Right cardiac atrium (tissue), 5 donors: Measurements from ENCODE around the gene GLB1L. TPM values are rescaled to one million over a fixed set of nuclear protein-coding genes. Genes with fewer than 3 reads are reported as not detected.
A peak's percentile ranks its signal among the peaks of the same experiment; 100 is the strongest.

ENCODE experiments used
- ATAC-seq, 2 donors: fragments of 200-7000 bp; cut with Tn5 transposase; one replicate each; pipeline versions ENCODE4 v1.8.0 to v1.9.1; 2020; ENCODE audit warnings: moderate library complexity in 2 of 2, mild to moderate bottlenecking in 1 of 2
- DNase-seq, 3 donors: peaks; one replicate each; pipeline ENCODE4 v3.0.0-alpha.2; 2020
- H3K27ac ChIP-seq: one replicate; pipeline ENCODE4 v1.5.1; 2013; ENCODE audit warnings: mild to moderate bottlenecking, low read length, control low read depth, moderate library complexity
- H3K27me3 ChIP-seq: one replicate; pipeline ENCODE4 v1.6.1; 2013; ENCODE audit not compliant: control insufficient read depth, insufficient read depth
- H3K4me1 ChIP-seq: one replicate; pipeline ENCODE4 v1.6.1; 2013; ENCODE audit warnings: low read length; ENCODE audit not compliant: control insufficient read depth, insufficient read depth
- H3K4me3 ChIP-seq: one replicate; pipeline ENCODE4 v1.5.1; 2013; ENCODE audit warnings: low read length, control low read depth
- H3K9me3 ChIP-seq: one replicate; pipeline ENCODE4 v1.6.1; 2013; ENCODE audit warnings: low read length; ENCODE audit not compliant: control insufficient read depth
- WGBS: extraction: QIAGEN DNeasy Blood & Tissue Kit; methylation state at CpG from one replicate; pipeline ENCODE4 v1.1.7; 2013; 5-methylcytosine and 5-hydroxymethylcytosine counted together
- intact Hi-C, 4 donors: fragments of 100-400 bp; cut with DNase I; formaldehyde crosslinking; loops; one replicate each; pipeline versions ENCODE4 v1.11.0 to v1.14.0; 2022 to 2023
- polyA plus RNA-seq: library from polyadenylated mRNA; stranded (reverse); fragments of 200-250 nt; gene quantifications from one replicate; pipeline ENCODE4 v1.2.3, GENCODE V29; 2013
- total RNA-seq, 4 donors: library from RNA; stranded (reverse); fragmentation: NEBNext Ultra II Directional; extraction: Animal tissue kit (Norgen Biotek cat#: 25700); gene quantifications; one replicate each; pipeline ENCODE4 v1.2.1, GENCODE V29; 2021
- donor health status: healthy with polysubstance abuse.
- donor health status: DM: no; HTN: yes; CAD: no.
- donor health status: DM: no; HTN: no; CAD: no.
- donor health status: DM: no; HTN: yes; CAD: no; lungs with severe emphysema.
- donor health status: DM: yes; HTN: yes; CAD: no.

The GLB1L gene
- total and polyA plus RNA-seq, 5 donors: 2.7 to 3.8 (median 3.1) TPM

DNA sequence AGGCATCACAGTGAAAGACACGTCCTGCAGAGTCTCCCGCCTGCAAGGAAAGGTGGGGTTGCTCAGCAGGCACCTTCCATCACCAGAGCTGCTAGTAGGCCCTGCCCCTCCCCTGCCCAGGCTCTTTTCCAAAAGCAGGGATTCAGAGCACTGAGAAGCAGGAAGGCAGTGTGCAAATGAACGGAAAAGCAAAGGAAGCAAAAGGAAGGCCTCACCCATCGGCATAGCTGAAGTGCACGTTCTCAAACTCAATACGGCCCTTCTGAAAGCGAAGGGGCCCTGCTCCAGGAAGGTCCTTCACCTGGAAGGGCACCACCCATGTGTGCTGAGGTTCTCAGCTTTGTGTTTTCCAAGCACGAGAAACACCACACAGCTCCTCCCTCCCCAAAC, 32.2 kb downstream of the GLB1L start:
- Histone ChIP-seq H3K27me3 (no peaks in the 10 kb centered on the region), H3K4me1 (peaks cover 3% of the 10 kb centered on the region), H3K9me3 (no peaks in the 10 kb centered on the region), H3K27ac (no peak overlapping the region), H3K4me3 (no peak overlapping the region)
- intact Hi-C loops: loop anchor here in 1 of 4 donors (5.0 kb wide), 1 partner anchor 36 kb away; the partner anchor contains the start of genes CNPPD1 and RETREG2
- no peak for DNase-seq
- 83% methylated on average over 8 of the region's 8 CpGs for WGBS
- no peak for ATAC-seq

DNA sequence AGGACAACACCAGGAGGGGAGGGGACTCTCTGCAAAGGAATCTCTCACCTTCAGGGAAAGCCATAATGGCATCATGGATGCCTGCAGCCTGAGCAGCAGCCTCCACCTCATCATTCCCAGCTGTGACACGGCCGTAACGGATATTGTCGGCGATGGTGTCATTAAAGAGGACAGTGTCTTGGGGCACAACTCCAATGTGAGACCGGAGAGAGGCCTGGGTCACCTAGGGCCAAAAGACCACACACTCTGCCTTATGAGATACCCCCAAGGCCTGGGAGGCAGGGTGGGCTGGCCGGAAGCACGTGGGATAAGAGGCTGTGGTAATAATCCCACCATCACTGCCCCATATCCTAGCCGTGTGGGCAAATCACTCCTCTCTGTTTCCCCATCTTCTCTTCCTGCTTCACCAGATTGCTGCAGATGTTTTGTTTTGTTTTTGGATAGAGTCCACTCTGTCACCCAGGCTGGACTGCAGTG, 34.3 kb downstream of the GLB1L start:
- no peaks in the 10 kb centered on the region for H3K27me3 ChIP-seq
- WGBS: 84% methylated on average over 9 of the region's 9 CpGs
- intact Hi-C loops: loop anchor here in 1 of 4 donors (5.0 kb wide), 1 partner anchor 34 kb away; the partner anchor contains the start of genes CNPPD1 and RETREG2
- no peak overlapping the region for H3K27ac ChIP-seq
- ATAC-seq: no peak
- peaks cover 10% of the 10 kb centered on the region for H3K4me1 ChIP-seq
- H3K9me3 ChIP-seq: no peaks in the 10 kb centered on the region
- no peak overlapping the region for H3K4me3 ChIP-seq
- peak in 1 of 3 donors; percentile 41 for DNase-seq

DNA sequence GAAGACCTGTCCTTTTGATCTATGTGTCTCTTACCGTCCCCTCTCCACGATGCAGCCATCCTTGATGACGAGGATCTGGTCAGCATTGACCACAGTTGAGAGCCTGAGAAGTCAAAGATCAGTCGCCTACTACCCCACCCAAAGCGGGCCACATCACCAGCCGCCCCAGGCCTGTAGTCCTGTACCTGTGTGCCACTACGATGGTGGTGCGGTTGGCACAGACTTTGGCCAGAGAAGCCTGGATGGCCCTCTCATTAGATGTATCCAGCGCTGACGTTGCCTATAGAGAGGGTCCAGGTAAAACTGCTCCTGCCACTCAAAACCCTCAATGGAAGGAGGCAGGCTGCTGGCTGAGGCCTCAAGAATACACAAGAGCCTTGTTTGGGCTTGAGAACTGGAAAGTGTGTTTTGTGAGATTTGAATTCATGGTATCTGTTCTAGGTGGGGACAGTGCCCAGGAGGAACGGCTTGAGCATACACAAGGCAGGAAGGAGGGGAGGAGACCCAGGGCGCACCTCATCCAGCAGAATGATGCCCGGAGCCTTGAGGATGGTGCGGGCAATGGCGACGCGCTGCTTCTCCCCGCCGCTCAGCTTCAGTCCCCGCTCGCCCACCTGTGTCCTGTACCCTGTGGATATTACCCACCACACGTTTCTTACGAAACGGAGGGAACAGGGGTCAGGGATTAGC, 34.9 kb downstream of the GLB1L start:
- intact Hi-C loops: loop anchor here in 1 of 4 donors (5.0 kb wide), 1 partner anchor 33 kb away; the partner anchor contains the start of genes CNPPD1 and RETREG2
- no peak for ATAC-seq
- Histone ChIP-seq H3K4me1 (peaks cover 10% of the 10 kb centered on the region), H3K27me3 (no peaks in the 10 kb centered on the region), H3K9me3 (no peaks in the 10 kb centered on the region), H3K4me3 (no peak overlapping the region), H3K27ac (no peak overlapping the region)
- 92% methylated on average over 24 of the region's 24 CpGs for WGBS
- peak in 2 of 3 donors; percentile 32 to 56 for DNase-seq

DNA sequence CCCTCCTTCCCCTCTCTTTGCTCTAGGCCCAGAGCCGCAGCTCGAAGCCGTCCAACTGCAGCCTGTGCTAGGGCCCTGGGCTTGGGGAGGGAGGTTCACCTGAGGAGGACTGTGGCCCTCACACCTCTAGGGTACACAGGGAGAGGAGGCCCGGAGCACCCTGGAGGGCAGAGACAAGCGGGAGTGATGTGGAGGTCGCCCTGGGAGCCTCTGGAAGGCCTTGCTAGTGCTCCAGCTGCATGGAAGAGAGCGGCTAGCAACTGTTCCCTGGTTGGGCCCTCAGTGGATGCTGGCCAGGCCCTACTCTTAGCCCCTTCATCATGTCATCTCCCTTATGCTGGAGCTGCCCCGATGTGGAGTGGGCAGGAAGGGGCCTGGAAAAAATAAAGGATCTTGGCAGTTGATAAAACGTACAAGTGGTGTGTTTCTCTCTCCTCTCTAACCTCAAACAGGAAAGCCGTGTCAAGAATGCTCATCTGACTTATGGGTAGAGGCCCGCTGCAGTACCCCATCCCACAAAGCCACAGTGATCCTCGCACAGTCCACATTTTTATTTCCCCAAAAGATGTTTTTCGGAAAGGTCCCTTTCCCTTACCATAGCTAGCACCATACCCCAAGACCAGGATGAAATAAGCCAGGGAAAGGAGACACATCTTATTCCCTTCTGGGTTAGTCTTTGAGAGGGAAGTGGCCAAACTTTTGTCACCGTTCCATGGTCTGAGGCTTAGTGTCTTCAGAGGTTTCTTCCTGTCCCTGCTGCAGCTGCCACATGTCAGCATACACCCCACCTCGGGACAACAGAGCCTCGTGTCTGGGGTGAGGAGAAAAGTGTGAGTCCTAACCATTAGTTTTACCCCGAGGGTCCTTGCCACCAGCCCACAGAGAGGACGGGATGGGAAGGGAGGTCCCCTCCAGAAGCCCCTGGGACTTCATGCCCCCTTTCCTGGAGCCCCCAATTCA, 35.7 kb downstream of the GLB1L start:
- DNase-seq: peak in 1 of 3 donors; percentile 44
- ATAC-seq: no peak
- intact Hi-C loops: loop anchor here in 2 of 4 donors (5.0 kb wide), 2 partner anchors 32 to 37 kb away; partner anchors contain the start of genes CNPPD1 (in 1 of the 2), RETREG2 (in 1 of the 2) and SLC23A3 (in 1 of the 2)
- H3K4me3 ChIP-seq: no peak overlapping the region
- 74% methylated on average over 18 of the region's 18 CpGs for WGBS
- H3K27me3 ChIP-seq: no peaks in the 10 kb centered on the region
- H3K9me3 ChIP-seq: no peaks in the 10 kb centered on the region
- peaks cover 10% of the 10 kb centered on the region for H3K4me1 ChIP-seq
- no peak overlapping the region for H3K27ac ChIP-seq

DNA sequence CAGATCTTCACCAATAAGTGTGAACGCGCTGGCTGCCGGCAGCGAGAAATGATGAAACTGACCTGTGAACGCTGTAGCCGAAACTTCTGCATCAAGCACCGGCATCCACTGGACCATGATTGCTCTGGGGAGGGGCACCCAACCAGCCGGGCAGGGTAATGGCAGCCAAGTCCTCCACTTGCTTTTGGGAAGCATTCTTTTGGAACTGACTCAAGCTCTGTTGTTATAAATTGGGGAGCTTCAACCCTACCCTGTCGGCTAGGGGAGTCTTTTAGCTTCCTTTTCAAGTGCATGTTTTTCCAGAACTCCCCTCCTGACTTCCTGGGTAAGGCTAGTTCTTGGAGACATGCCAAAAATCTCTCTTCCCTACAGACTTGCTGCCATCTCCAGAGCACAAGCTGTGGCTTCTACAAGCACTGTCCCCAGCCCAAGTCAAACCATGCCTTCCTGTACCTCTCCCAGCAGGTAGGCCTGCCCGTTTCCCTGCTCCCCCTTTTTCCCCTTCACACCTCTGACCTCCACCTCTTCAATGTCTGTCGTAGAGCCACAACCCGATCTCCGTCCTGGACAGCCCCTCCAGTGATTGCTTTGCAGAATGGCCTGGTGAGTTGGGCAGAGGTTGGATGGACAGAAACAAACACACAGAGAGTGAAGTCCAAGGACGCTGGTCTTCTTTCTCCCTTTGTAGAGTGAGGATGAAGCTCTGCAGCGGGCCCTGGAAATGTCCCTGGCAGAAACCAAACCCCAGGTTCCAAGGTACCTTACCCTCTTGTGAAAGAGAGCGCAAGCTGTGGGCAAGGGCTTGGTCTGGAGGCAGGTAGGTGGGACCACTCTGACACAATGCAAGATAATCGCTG, 37.1 kb downstream of the GLB1L start:
- Histone ChIP-seq H3K27ac (peak overlapping the region; percentile 82), H3K27me3 (no peaks in the 10 kb centered on the region), H3K4me3 (no peak overlapping the region), H3K4me1 (peaks cover 10% of the 10 kb centered on the region), H3K9me3 (no peaks in the 10 kb centered on the region)
- intact Hi-C loops: loop anchor here in 1 of 4 donors (5.0 kb wide), 1 partner anchor 36 kb away; the partner anchor contains the start of gene SLC23A3
- 65% methylated on average over 17 of the region's 17 CpGs for WGBS
- no peak for ATAC-seq
- DNase-seq: peak in 2 of 3 donors; percentile 40 to 55

DNA sequence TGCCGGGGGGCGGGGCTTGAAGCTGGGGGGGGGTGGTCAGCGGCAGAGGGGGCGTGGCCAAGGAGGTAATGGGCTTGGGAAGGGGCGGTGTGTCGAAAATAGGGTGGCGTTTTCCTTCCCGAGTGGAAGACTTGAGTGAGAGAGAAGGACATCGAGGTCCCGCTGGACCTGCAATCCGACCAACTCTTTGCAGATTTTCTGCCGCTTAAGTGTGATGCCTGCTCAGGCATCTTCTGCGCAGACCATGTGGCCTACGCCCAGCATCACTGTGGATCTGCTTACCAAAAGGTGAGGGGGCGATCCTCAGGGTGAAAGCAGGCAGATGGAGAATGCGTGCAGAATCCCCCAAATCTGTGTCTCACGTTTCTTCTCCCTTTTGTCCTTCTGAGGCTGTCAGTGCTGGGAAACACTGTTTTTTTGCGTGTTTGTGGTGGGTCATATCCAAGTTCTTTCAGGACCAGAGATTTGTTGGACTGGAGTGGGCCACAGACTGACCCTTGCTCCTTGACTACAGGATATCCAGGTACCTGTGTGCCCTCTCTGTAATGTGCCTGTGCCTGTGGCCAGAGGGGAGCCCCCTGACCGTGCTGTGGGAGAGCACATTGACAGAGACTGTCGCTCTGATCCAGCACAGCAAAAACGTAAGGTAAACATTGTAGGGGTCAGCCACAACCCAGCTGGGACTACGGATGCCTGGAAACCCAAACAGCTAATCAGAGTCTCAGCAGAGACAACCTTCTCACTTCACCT, 37.9 kb downstream of the GLB1L start:
- peak overlapping the region; percentile 59 for H3K4me3 ChIP-seq
- intact Hi-C loops: loop anchor here in 1 of 4 donors (5.0 kb wide), 1 partner anchor 35 kb away; the partner anchor contains the start of gene SLC23A3
- no peaks in the 10 kb centered on the region for H3K27me3 ChIP-seq
- peaks cover 10% of the 10 kb centered on the region for H3K4me1 ChIP-seq
- peak overlapping the region; percentile 82 for H3K27ac ChIP-seq
- no peaks in the 10 kb centered on the region for H3K9me3 ChIP-seq
- DNase-seq: no peak
- no peak for ATAC-seq
- WGBS: 12% methylated on average over 22 of the region's 22 CpGs

DNA sequence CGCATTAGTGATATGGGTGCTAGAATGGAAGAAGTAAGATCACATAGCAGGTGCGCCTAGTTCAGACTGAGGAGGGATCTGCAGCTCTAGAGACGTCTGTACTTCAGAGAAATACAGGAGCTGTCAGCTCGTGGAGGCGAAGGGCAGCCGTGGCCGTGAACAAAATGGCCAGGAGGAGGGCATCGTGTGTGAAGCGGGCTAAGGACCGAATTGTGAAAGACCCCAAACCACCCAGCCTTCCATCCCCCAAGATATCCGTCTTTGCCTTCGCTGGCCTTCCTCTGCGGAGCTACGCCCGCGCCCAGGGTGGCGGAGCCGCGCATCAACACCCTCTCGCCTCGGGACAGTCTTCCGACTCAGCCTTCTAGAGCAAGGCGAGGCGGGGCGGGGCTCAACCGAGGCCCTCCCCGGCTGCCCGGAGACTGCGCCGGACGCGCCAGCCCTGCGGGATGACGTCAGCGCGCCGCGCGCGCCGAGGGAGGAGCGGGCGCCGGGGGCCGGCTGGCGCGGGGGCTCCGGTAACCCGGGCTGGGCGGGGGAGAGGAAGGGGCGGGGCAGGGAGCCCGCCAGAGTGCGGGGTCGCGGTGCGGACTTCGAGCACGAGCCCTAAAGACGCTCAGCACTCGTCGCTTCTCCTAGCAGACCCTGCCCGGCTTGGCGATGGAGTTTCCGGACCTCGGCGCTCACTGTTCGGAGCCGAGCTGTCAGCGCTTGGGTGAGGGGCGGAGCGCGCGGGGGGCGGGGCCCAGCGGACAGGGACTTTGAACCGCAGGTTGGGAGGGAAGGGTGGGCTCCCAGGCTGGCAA, 38.7 kb downstream of the GLB1L start, which contains the start of gene ZFAND2B:
Gene ZFAND2B (plus strand): TSS at position 455 of the 806 bp plus-strand sequence. CDS start 206 bp downstream, at position 661.
- under 1% methylated on average over 76 of the region's 76 CpGs for WGBS
- peak within 1 kb of the TSS; percentile 59 for H3K4me3 ChIP-seq
- peak; percentile 96 to 99 (median 98) for DNase-seq
- H3K9me3 ChIP-seq: no peaks in the 10 kb centered on the region
- no peaks in the 10 kb centered on the region for H3K27me3 ChIP-seq
- ATAC-seq: peak; percentile 97 to 98
- H3K4me1 ChIP-seq: peaks cover 10% of the 10 kb centered on the region
- intact Hi-C loops: loop anchor here in 1 of 4 donors (5.0 kb wide), 1 partner anchor 34 kb away; the partner anchor contains the start of gene SLC23A3
- H3K27ac ChIP-seq: peak within 1 kb of the TSS; percentile 92

DNA sequence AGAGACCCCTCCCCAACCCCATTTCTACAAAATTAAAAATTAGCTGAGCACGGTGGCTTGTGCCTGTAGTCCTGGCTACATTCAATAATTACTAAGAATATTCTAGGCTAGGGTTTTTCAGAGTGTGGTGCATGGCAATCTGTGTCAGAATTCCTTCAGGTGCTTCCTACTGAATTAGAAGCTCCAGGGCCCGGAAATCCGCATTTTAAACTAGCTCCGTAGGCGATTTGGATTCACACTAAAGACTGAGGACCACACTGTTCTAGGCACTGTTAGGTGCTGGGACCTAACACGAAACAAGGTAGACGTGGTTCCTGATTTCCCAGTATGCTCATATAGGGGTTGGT, 39.3 kb downstream of the GLB1L start:
- Histone ChIP-seq H3K9me3 (no peaks in the 10 kb centered on the region), H3K4me1 (peaks cover 10% of the 10 kb centered on the region), H3K4me3 (peak overlapping the region; percentile 59), H3K27me3 (no peaks in the 10 kb centered on the region), H3K27ac (peak overlapping the region; percentile 92)
- intact Hi-C loops: loop anchor here in 1 of 4 donors (5.0 kb wide), 1 partner anchor 34 kb away; the partner anchor contains the start of gene SLC23A3
- no peak for DNase-seq
- 19% methylated on average over 7 of the region's 7 CpGs for WGBS
- ATAC-seq: no peak

DNA sequence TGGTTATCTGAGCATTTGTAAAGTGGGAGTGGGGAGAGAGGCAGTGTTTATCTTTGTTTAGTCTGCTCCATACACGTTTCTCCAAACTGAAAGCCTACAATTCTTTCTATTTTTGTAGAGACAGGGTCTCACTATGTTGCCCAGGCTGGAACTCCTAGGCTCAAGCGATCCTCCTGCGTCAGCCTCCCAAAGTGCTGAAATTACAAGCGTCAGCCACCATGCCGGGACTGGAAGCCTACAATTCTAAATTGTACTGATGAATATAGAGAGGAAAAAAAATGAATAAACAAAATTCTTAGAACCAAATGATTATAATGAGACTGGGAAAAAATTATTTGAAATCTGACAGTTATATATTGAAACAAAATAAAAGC, 40.1 kb downstream of the GLB1L start:
- intact Hi-C loops: loop anchor here in 1 of 4 donors (5.0 kb wide), 1 partner anchor 33 kb away; the partner anchor contains the start of gene SLC23A3

More for the DNA sequence above, 40.1 kb downstream of the GLB1L start:
- Histone ChIP-seq H3K4me1 (peaks cover 10% of the 10 kb centered on the region), H3K4me3 (no peak overlapping the region), H3K27me3 (no peaks in the 10 kb centered on the region), H3K27ac (no peak overlapping the region), H3K9me3 (no peaks in the 10 kb centered on the region)
- 80% methylated on average over 5 of the region's 5 CpGs for WGBS
- DNase-seq (no peak), ATAC-seq (no peak)
